DMS53 (cell line): ENCODE data around the gene NIM1K.
"Not testable (repeated sequence)": the region's sequence is repeated elsewhere in the genome, so short reads cannot be mapped to it uniquely, and the experiment has no call there.

Source experiments
- DNase-seq: peaks from one replicate; lab custom pipeline; 2025; lab: John Stamatoyannopoulos, UW

NIM1K gene

GRCh38 chr5:43314724-43315123, 122.7 kb downstream of the NIM1K start:
- DNase-seq: no peak

- DNase-seq: peak; percentile 64
Measured at GRCh38 chr5:43315263-43315662, 123.2 kb downstream of the NIM1K start.

GRCh38 chr5:43315682-43316081, 123.7 kb downstream of the NIM1K start:
- no peak for DNase-seq

- no peak for DNase-seq
Measured at GRCh38 chr5:43316421-43316820, 124.4 kb downstream of the NIM1K start.

- no peak for DNase-seq
Measured at GRCh38 chr5:43320846-43321245, 128.8 kb downstream of the NIM1K start.

GRCh38 chr5:43323488-43323887, 131.5 kb downstream of the NIM1K start:
- DNase-seq: not testable (repeated sequence)

GRCh38 chr5:43325624-43326023, 133.6 kb downstream of the NIM1K start:
- not testable (repeated sequence) for DNase-seq
